GM12864 (cell line): ENCODE measurements around the gene THUMPD3.

Experiments used
- DNase-seq: peaks from one replicate; pipeline ENCODE4 v3.0.0-alpha.2; 2011; ENCODE audit warnings: low read depth
- H3K4me3 ChIP-seq: 2 replicates; pipeline ENCODE4 v1.5.1; 2011; ENCODE audit warnings: mild to moderate bottlenecking, low read depth, low read length, control low read depth
- CTCF ChIP-seq: IDR thresholded peaks from 2 replicates; pipeline ENCODE4 v1.5.1; 2011; ENCODE audit warnings: low read depth, mild to moderate bottlenecking, moderate library complexity, low read length, control low read depth, inconsistent platforms; ENCODE audit errors: missing control alignments

Gene THUMPD3

GRCh38 chr3:9384141-9384828 lies 21.4 kb downstream of the THUMPD3 start:
- no peak overlapping the region for H3K4me3 ChIP-seq
- DNase-seq, result no peak
- no peak for TF ChIP-seq CTCF

- no peak overlapping the region for H3K4me3 ChIP-seq
- TF ChIP-seq CTCF, result no peak
- DNase-seq, result no peak
These were observed 22.6 kb downstream of the THUMPD3 start for GRCh38 chr3:9385187-9386077.

GRCh38 chr3:9386078-9386459 lies 23.2 kb downstream of the THUMPD3 start:
- TF ChIP-seq CTCF, result no peak
- H3K4me3 ChIP-seq, result no peak overlapping the region
- DNase-seq, result no peak

GRCh38 chr3:9386501-9387321 lies 23.9 kb downstream of the THUMPD3 start:
- no peak for DNase-seq
- no peak overlapping the region for H3K4me3 ChIP-seq
- TF ChIP-seq CTCF, result no peak

GRCh38 chr3:9387322-9387655 lies 24.4 kb downstream of the THUMPD3 start:
- DNase-seq, result no peak
- TF ChIP-seq CTCF, result no peak
- H3K4me3 ChIP-seq, result no peak overlapping the region

- TF ChIP-seq CTCF, result no peak
- no peak for DNase-seq
- no peak overlapping the region for H3K4me3 ChIP-seq
These were observed 25.3 kb downstream of the THUMPD3 start for GRCh38 chr3:9388142-9388541.
